HCT116 (cell line): ENCODE results near the gene CHST10. TPM values are rescaled to one million over a fixed set of nuclear protein-coding genes. Genes with fewer than 3 reads are reported as not detected.

Source experiments
- ATAC-seq: fragments of 200-7000 bp; cut with Tn5 transposase; 2 replicates; pipeline ENCODE4 v1.9.1; 2020; ENCODE audit warnings: mild to moderate bottlenecking, moderate library complexity
- BruUV-seq: library from RNA; stranded (reverse); fragments of 400-500 nt; replicated peaks from 2 replicates; lab custom pipeline; 2021; lab: Mats Ljungman, UMichigan
- CTCF ChIA-PET: fragments of 300-600 bp; sonication (Branson Sonifier 250); formaldehyde crosslinking; loops from one replicate; lab custom pipeline; 2021; ENCODE audit warnings: antibody characterized with exemption; lab: Charles Lee
- POLR2A ChIA-PET: fragments of 300-600, 350-600 bp; sonication (Branson Sonifier 250); formaldehyde crosslinking; loops from one replicate; lab custom pipeline; 2021; ENCODE audit warnings: antibody characterized with exemption; lab: Charles Lee
- RAD21 ChIA-PET, 2 experiments: fragments of 300-600 bp; sonication (Branson Sonifier 250); formaldehyde crosslinking; loops; one replicate each; lab custom pipeline; 2023; ENCODE audit warnings: low total read pairs in 2 of 2; ENCODE audit not compliant: uncharacterized antibody in 2 of 2, unreplicated experiment in 2 of 2, low non-redundant PET in 1 of 2; lab: Charles Lee
- DNase-seq: peaks from one replicate; pipeline ENCODE4 v3.0.0-alpha.2; 2010; ENCODE audit warnings: low read depth, low spot score
- H2AFZ ChIP-seq: fragments of 200-600 bp; shearing (Covaris generic), sonication (generic); 2 replicates; pipeline ENCODE4 v1.6.1; 2017; ENCODE audit warnings: low read depth, mixed run types, mixed read lengths, antibody characterized with exemption, low read length; ENCODE audit not compliant: poor library complexity, severe bottlenecking
- H3K27ac ChIP-seq: 2 replicates; pipeline ENCODE4 v1.5.1; 2012; ENCODE audit warnings: low read depth, low read length
- H3K27me3 ChIP-seq: fragments of 200-600 bp; sonication (generic); 2 replicates; pipeline ENCODE4 v1.6.1; 2016; ENCODE audit warnings: mixed run types, low read length, mixed read lengths; ENCODE audit not compliant: insufficient read depth
- H3K36me3 ChIP-seq, 2 experiments: fragments of 200-500 bp in 1 of 2; fragments of 200-600 bp in 1 of 2; sonication (Bioruptor generic) in 1 of 2; sonication (generic) in 1 of 2; 2 replicates each; pipeline versions ENCODE4 v1.5.1 to v1.6.1; 2014 to 2016; ENCODE audit warnings: low read length in 2 of 2, inconsistent platforms in 1 of 2, mixed read lengths in 1 of 2, mixed run types in 1 of 2; ENCODE audit not compliant: insufficient read depth in 2 of 2, control insufficient read depth in 1 of 2
- H3K4me1 ChIP-seq, 2 experiments: fragments of 200-600 bp in 1 of 2; sonication (generic) in 1 of 2; 2 replicates each; pipeline versions ENCODE4 v1.5.1 to v1.6.1; 2012 to 2017; ENCODE audit warnings: low read length in 2 of 2, inconsistent platforms in 1 of 2, mild to moderate bottlenecking in 1 of 2, mixed read lengths in 1 of 2, mixed run types in 1 of 2, moderate library complexity in 1 of 2; ENCODE audit not compliant: insufficient read depth in 2 of 2, control insufficient read depth in 1 of 2
- H3K4me2 ChIP-seq: fragments of 200-600 bp; sonication (generic); 2 replicates; pipeline ENCODE4 v1.6.1; 2017; ENCODE audit warnings: mixed run types, low read length, mixed read lengths
- H3K4me3 ChIP-seq, 2 experiments: fragments of 200-600 bp in 1 of 2; sonication (generic) in 1 of 2; replicated peaks in 1 of 2; 2 replicates each; pipeline ENCODE4 v1.5.1; 2011 to 2016; ENCODE audit warnings: low read length in 2 of 2, control low read depth in 1 of 2, low read depth in 1 of 2, mild to moderate bottlenecking in 1 of 2, mixed read lengths in 1 of 2, mixed run types in 1 of 2
- H3K79me2 ChIP-seq: fragments of 200-600 bp; sonication (generic); 2 replicates; pipeline ENCODE4 v1.6.1; 2017; ENCODE audit warnings: mild to moderate bottlenecking, mixed run types, low read length, moderate library complexity, mixed read lengths; ENCODE audit not compliant: insufficient read depth
- H3K9ac ChIP-seq: fragments of 200-600 bp; sonication (generic); 2 replicates; pipeline ENCODE4 v1.6.1; 2016; ENCODE audit warnings: low read length, mixed read lengths
- H3K9me2 ChIP-seq: fragments of 200-600 bp; sonication (generic), shearing (Covaris generic); 2 replicates; pipeline ENCODE4 v1.6.1; 2017; ENCODE audit warnings: mixed run types, mild to moderate bottlenecking, moderate library complexity; ENCODE audit not compliant: insufficient read depth
- H3K9me3 ChIP-seq, 2 experiments: fragments of 200-500 bp in 1 of 2; fragments of 200-600 bp in 1 of 2; sonication (Bioruptor generic) in 1 of 2; sonication (generic) in 1 of 2; 2 replicates each; pipeline ENCODE4 v1.6.1; 2014 to 2017; ENCODE audit warnings: low read length in 2 of 2, mixed read lengths in 2 of 2, inconsistent platforms in 1 of 2, low read depth in 1 of 2, mild to moderate bottlenecking in 1 of 2, mixed run types in 1 of 2, moderate library complexity in 1 of 2; ENCODE audit not compliant: control insufficient read depth in 1 of 2, insufficient read depth in 1 of 2
- H4K20me1 ChIP-seq: fragments of 200-600 bp; sonication (generic), shearing (Covaris generic); 2 replicates; pipeline ENCODE4 v1.6.1; 2017; ENCODE audit warnings: mixed run types, mild to moderate bottlenecking, moderate library complexity; ENCODE audit not compliant: insufficient read depth
- ELF1 ChIP-seq: IDR thresholded peaks from 2 replicates; pipeline ENCODE4 v1.6.1; 2012; ENCODE audit warnings: low read depth, borderline replicate concordance
- EZH2 ChIP-seq: fragments of 200-600 bp; sonication (generic); IDR thresholded peaks from 2 replicates; pipeline ENCODE4 v1.6.1; 2017; ENCODE audit warnings: antibody characterized with exemption, mixed run types
- JUND ChIP-seq: IDR thresholded peaks from 2 replicates; pipeline ENCODE4 v1.6.1; 2012
- POLR2A ChIP-seq: IDR thresholded peaks from 2 replicates; pipeline ENCODE4 v1.7.0; 2011; ENCODE audit warnings: borderline replicate concordance; ENCODE audit not compliant: insufficient read depth, insufficient read length; ENCODE audit errors: extremely low read depth
- YY1 ChIP-seq: IDR thresholded peaks from 2 replicates; pipeline ENCODE4 v1.6.1; 2011; ENCODE audit warnings: low read length, low read depth, moderate library complexity, mild to moderate bottlenecking; ENCODE audit not compliant: insufficient replicate concordance; ENCODE audit errors: extremely low read depth
- ZFX ChIP-seq: fragments of 450-650 bp; IDR thresholded peaks from 2 replicates; pipeline ENCODE4 v1.6.1; 2017
- ZNF274 ChIP-seq: fragments of 200-500 bp; sonication (Bioruptor generic); IDR thresholded peaks from 2 replicates; pipeline ENCODE4 v1.6.1; 2014; ENCODE audit warnings: mild to moderate bottlenecking, low read depth, low read length, inconsistent platforms
- intact Hi-C: fragments of 100-400 bp; cut with micrococcal nuclease; formaldehyde crosslinking; loops from 2 replicates; pipeline ENCODE4 v1.10.0; 2022
- total RNA-seq: library from RNA; stranded (reverse); gene quantifications from one replicate; pipeline ENCODE4 v1.2.1, GENCODE V29; 2021; ENCODE audit not compliant: unreplicated experiment
- TF ChIP-seq, protein P1 (sequence below): IDR thresholded peaks from 2 replicates; pipeline ENCODE4 v1.6.1; 2011; ENCODE audit warnings: mild to moderate bottlenecking, low read length, moderate library complexity; ENCODE audit not compliant: insufficient replicate concordance; ENCODE audit errors: extremely low read depth
- TF ChIP-seq, protein P2 (sequence below): IDR thresholded peaks from 2 replicates; pipeline ENCODE4 v1.6.1; 2012

CHST10 gene
- total RNA-seq, 1 experiment from 2014 or later: 0.27 TPM

GRCh38 chr2:100396483-100396882 lies 21.0 kb downstream of the CHST10 start:
- ATAC-seq: no peak
- TF ChIP-seq ZFX (no peak), YY1 (no peak), ZNF274 (no peak), ELF1 (no peak), POLR2A (no peak), EZH2 (no peak), JUND (no peak)
- TF ChIP-seq, protein P1, sequence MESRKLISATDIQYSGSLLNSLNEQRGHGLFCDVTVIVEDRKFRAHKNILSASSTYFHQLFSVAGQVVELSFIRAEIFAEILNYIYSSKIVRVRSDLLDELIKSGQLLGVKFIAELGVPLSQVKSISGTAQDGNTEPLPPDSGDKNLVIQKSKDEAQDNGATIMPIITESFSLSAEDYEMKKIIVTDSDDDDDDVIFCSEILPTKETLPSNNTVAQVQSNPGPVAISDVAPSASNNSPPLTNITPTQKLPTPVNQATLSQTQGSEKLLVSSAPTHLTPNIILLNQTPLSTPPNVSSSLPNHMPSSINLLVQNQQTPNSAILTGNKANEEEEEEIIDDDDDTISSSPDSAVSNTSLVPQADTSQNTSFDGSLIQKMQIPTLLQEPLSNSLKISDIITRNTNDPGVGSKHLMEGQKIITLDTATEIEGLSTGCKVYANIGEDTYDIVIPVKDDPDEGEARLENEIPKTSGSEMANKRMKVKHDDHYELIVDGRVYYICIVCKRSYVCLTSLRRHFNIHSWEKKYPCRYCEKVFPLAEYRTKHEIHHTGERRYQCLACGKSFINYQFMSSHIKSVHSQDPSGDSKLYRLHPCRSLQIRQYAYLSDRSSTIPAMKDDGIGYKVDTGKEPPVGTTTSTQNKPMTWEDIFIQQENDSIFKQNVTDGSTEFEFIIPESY: no peak
- TF ChIP-seq, protein P2, sequence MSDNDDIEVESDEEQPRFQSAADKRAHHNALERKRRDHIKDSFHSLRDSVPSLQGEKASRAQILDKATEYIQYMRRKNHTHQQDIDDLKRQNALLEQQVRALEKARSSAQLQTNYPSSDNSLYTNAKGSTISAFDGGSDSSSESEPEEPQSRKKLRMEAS: no peak
- Histone ChIP-seq H3K9me3 (no peaks in the 10 kb centered on the region), H3K4me1 (no peaks in the 10 kb centered on the region), H3K27ac (no peak overlapping the region), H3K27me3 (no peaks in the 10 kb centered on the region), H3K79me2 (no peaks in the 10 kb centered on the region), H3K36me3 (no peaks in the 10 kb centered on the region), H3K4me3 (no peak overlapping the region), H3K9me2 (no peaks in the 10 kb centered on the region), H4K20me1 (no peaks in the 10 kb centered on the region), H2AFZ (no peak overlapping the region), H3K9ac (no peak overlapping the region), H3K4me2 (no peak overlapping the region)
- no TSS peak for BruUV-seq
- RAD21 ChIA-PET: no interaction called here
- intact Hi-C loops: no loop called here
- POLR2A ChIA-PET: no interaction called here
- CTCF ChIA-PET: no interaction called here
- no peak for DNase-seq
